ENCODE results near the gene POR. TPM values are rescaled to one million over a fixed set of nuclear protein-coding genes. Genes with fewer than 3 reads are reported as not detected.

The POR gene
- total RNA-seq, 1 experiment from 2014 or later: 205 TPM

- H4K20me1 ChIP-seq (ENCODE audit: insufficient read depth): no peaks in the 10 kb centered on the region
- H3K4me3 ChIP-seq: no peak overlapping the region
- H3K27ac ChIP-seq: no peak overlapping the region
- H3K9me2 ChIP-seq (ENCODE audit: insufficient read depth): no peaks in the 10 kb centered on the region
- H3K4me1 ChIP-seq (replicated peaks; ENCODE audit: insufficient read depth): no peaks in the 10 kb centered on the region
- H3K27me3 ChIP-seq (ENCODE audit: insufficient read depth, low read depth): no peaks in the 10 kb centered on the region
- ChIA-PET CTCF (no interaction called here), POLR2A (ENCODE audit: unreplicated experiment) (no interaction called here)
- BruUV-seq (replicated peaks): no TSS peak
- no peaks in the 10 kb centered on the region for H3K9me3 ChIP-seq (ENCODE audit: insufficient read depth, low read depth)
- DNase-seq: no peak
- H2AFZ ChIP-seq: no peak overlapping the region
- H3F3A ChIP-seq (ENCODE audit: insufficient read depth, low read depth): no peaks in the 10 kb centered on the region
- TF ChIP-seq EZH2 (IDR thresholded peaks at IDR 0.05; ENCODE audit: low read depth) (no peak), CTCF (conservative IDR thresholded peaks at IDR 0.05) (no peak)
- no peaks in the 10 kb centered on the region for H3K36me3 ChIP-seq (ENCODE audit: low read depth)
- H3K4me2 ChIP-seq: no peak overlapping the region
- H3K79me2 ChIP-seq (ENCODE audit: low read depth): no peaks in the 10 kb centered on the region
- intact Hi-C loops (cut with micrococcal nuclease; ENCODE audit: unreplicated experiment): no loop called here
These were observed 50.7 kb downstream of the POR start for GRCh38 chr7:75965617-75966016.

- no peaks in the 10 kb centered on the region for H3K9me3 ChIP-seq (ENCODE audit: insufficient read depth, low read depth)
- H3F3A ChIP-seq (ENCODE audit: insufficient read depth, low read depth): no peaks in the 10 kb centered on the region
- no peaks in the 10 kb centered on the region for H3K9me2 ChIP-seq (ENCODE audit: insufficient read depth)
- H3K79me2 ChIP-seq (ENCODE audit: low read depth): no peaks in the 10 kb centered on the region
- BruUV-seq (replicated peaks): no TSS peak
- intact Hi-C loops (cut with micrococcal nuclease; ENCODE audit: unreplicated experiment): no loop called here
- no peaks in the 10 kb centered on the region for H3K27me3 ChIP-seq (ENCODE audit: insufficient read depth, low read depth)
- H3K36me3 ChIP-seq (ENCODE audit: low read depth): no peaks in the 10 kb centered on the region
- H4K20me1 ChIP-seq (ENCODE audit: insufficient read depth): no peaks in the 10 kb centered on the region
- H3K4me1 ChIP-seq (replicated peaks; ENCODE audit: insufficient read depth): no peaks in the 10 kb centered on the region
- no peak for DNase-seq
- no peak overlapping the region for H2AFZ ChIP-seq
- H3K4me2 ChIP-seq: no peak overlapping the region
- no peak for TF ChIP-seq CTCF (conservative IDR thresholded peaks at IDR 0.05)
- no peak for TF ChIP-seq EZH2 (IDR thresholded peaks at IDR 0.05; ENCODE audit: low read depth)
- ChIA-PET POLR2A (ENCODE audit: unreplicated experiment) (no interaction called here), CTCF (no interaction called here)
- no peak overlapping the region for H3K27ac ChIP-seq
- no peak overlapping the region for H3K4me3 ChIP-seq
These were observed 51.4 kb downstream of the POR start for GRCh38 chr7:75966190-75966961.

- H3K79me2 ChIP-seq (ENCODE audit: low read depth): no peaks in the 10 kb centered on the region
- TF ChIP-seq EZH2 (IDR thresholded peaks at IDR 0.05; ENCODE audit: low read depth) (no peak), CTCF (conservative IDR thresholded peaks at IDR 0.05) (no peak)
- no peaks in the 10 kb centered on the region for H3K9me3 ChIP-seq (ENCODE audit: insufficient read depth, low read depth)
- no peaks in the 10 kb centered on the region for H3K36me3 ChIP-seq (ENCODE audit: low read depth)
- no peak overlapping the region for H3K4me3 ChIP-seq
- no peak overlapping the region for H3K4me2 ChIP-seq
- intact Hi-C loops (cut with micrococcal nuclease; ENCODE audit: unreplicated experiment): no loop called here
- no peak overlapping the region for H3K27ac ChIP-seq
- no peak overlapping the region for H2AFZ ChIP-seq
- BruUV-seq (replicated peaks): no TSS peak
- no peak for DNase-seq
- no peaks in the 10 kb centered on the region for H3K27me3 ChIP-seq (ENCODE audit: insufficient read depth, low read depth)
- no peaks in the 10 kb centered on the region for H3F3A ChIP-seq (ENCODE audit: insufficient read depth, low read depth)
- H4K20me1 ChIP-seq (ENCODE audit: insufficient read depth): no peaks in the 10 kb centered on the region
- no peaks in the 10 kb centered on the region for H3K9me2 ChIP-seq (ENCODE audit: insufficient read depth)
- CTCF ChIA-PET: no interaction called here
- POLR2A ChIA-PET (ENCODE audit: unreplicated experiment): no interaction called here
- H3K4me1 ChIP-seq (replicated peaks; ENCODE audit: insufficient read depth): no peaks in the 10 kb centered on the region
These were observed 52.1 kb downstream of the POR start for GRCh38 chr7:75967055-75967454.

Measured in PC-9 (cell line).